Spleen (tissue), 11 donors: Measurements from ENCODE around the gene AGRN. TPM values are rescaled to one million over a fixed set of nuclear protein-coding genes. Genes with fewer than 3 reads are reported as not detected.
A peak's percentile ranks its signal among the peaks of the same experiment; 100 is the strongest.

Source experiments
- DNase-seq: peaks from one replicate; pipeline ENCODE4 v3.0.0-alpha.2; 2020
- H3K27ac ChIP-seq, 8 donors: fragments of 200-600 bp; sonication (generic) in 7 of 8; 1 replicate in 4 of 8; 2 replicates in 4 of 8; pipeline versions ENCODE4 v1.5.0 to v1.8.0; 2016 to 2021; ENCODE audit warnings: inconsistent platforms in 4 of 8, mild to moderate bottlenecking in 4 of 8, moderate library complexity in 1 of 8
- H3K27me3 ChIP-seq, 7 donors: fragments of 200-600 bp; sonication (generic) in 6 of 7; replicated peaks in 1 of 7; 1 replicate in 4 of 7; 2 replicates in 3 of 7; pipeline versions ENCODE4 v1.5.0 to v1.8.0; 2016 to 2021; ENCODE audit warnings: inconsistent platforms in 3 of 7, mild to moderate bottlenecking in 1 of 7
- H3K36me3 ChIP-seq, 6 donors: fragments of 200-600 bp; sonication (generic) in 5 of 6; 1 replicate in 4 of 6; 2 replicates in 2 of 6; pipeline versions ENCODE4 v1.5.0 to v1.8.0; 2016 to 2021; ENCODE audit warnings: inconsistent platforms in 2 of 6
- H3K4me1 ChIP-seq, 6 donors: fragments of 200-600 bp; sonication (generic) in 5 of 6; 1 replicate in 3 of 6; 2 replicates in 3 of 6; pipeline versions ENCODE4 v1.5.0 to v1.8.0; 2016 to 2021; ENCODE audit warnings: inconsistent platforms in 3 of 6
- H3K4me3 ChIP-seq, 8 donors: fragments of 200-600 bp; sonication (generic) in 7 of 8; 1 replicate in 4 of 8; 2 replicates in 4 of 8; pipeline versions ENCODE4 v1.5.0 to v1.8.0; 2016 to 2021; ENCODE audit warnings: inconsistent platforms in 4 of 8, mild to moderate bottlenecking in 4 of 8, moderate library complexity in 2 of 8
- H3K9me3 ChIP-seq, 8 donors: fragments of 200-600 bp; sonication (generic) in 7 of 8; 1 replicate in 4 of 8; 2 replicates in 4 of 8; pipeline versions ENCODE4 v1.5.0 to v1.8.0; 2016 to 2021; ENCODE audit warnings: inconsistent platforms in 4 of 8
- CTCF ChIP-seq, 11 experiments: fragments of 200-600 bp in 7 of 11; fragments of 450-650 bp in 4 of 11; sonication (generic) in 4 of 11; IDR thresholded peaks in 8 of 11; conservative IDR thresholded peaks in 3 of 11; 1 replicate in 7 of 11; 2 replicates in 4 of 11; pipeline versions ENCODE4 v1.4.0 to v1.8.0; 2016 to 2021; ENCODE audit warnings: antibody characterized with exemption in 11 of 11, inconsistent platforms in 4 of 11, mild to moderate bottlenecking in 1 of 11
- POLR2A ChIP-seq, 3 donors: fragments of 450-650 bp; IDR thresholded peaks; one replicate each; pipeline ENCODE4 v1.5.1; 2017; ENCODE audit warnings: antibody characterized with exemption in 3 of 3, mild to moderate bottlenecking in 1 of 3
- POLR2AphosphoS5 ChIP-seq, 3 donors: sonication (generic); formaldehyde crosslinking; IDR thresholded peaks; one replicate each; pipeline ENCODE4 v1.5.1; 2017; ENCODE audit warnings: antibody characterized with exemption in 3 of 3
- WGBS, 5 donors: extraction: QIAGEN DNeasy Blood & Tissue Kit in 3 of 5; methylation state at CpG; one replicate each; pipeline versions ENCODE4 v1.1.5 to v1.1.7; 2013 to 2018; 5-methylcytosine and 5-hydroxymethylcytosine counted together
- intact Hi-C: fragments of 100-400 bp; cut with DNase I; formaldehyde crosslinking; loops from one replicate; pipeline ENCODE4 v1.15.0; 2023; ENCODE audit warnings: low total_unique reads
- polyA plus RNA-seq, 3 donors: library from polyadenylated mRNA; stranded (reverse); fragments of 200-250 nt; gene quantifications; one replicate each; pipeline ENCODE4 v1.2.1, GENCODE V29; 2013
- total RNA-seq, 7 donors: library from RNA; depleted of rRNA in 3 of 7; stranded (reverse); fragments of >200 nt in 3 of 7; fragmentation: NEBNext Ultra II Directional in 4 of 7; extraction: Animal tissue kit (Norgen Biotek cat#: 25700) in 4 of 7; gene quantifications; one replicate each; pipeline versions ENCODE4 v1.1.0 to v1.2.1, GENCODE V29; 2016 to 2021
- donor health status: healthy with polysubstance abuse.
- donor health status: DM: no; HTN: no; CAD: no; lungs with moderate emphysema.
- donor health status: DM: no; HTN: no; CAD: no.
- donor health status: Bipolar disorder and iron deficiency.
- donor health status: healthy.
- donor health status: DM: no; HTN: no; CAD: no.
- donor health status: DM: yes; HTN: yes; CAD: no.

Gene AGRN
- total and polyA plus RNA-seq, 10 donors = 4.6 to 27.2 (median 14.5) TPM

GRCh38 chr1:1082776-1083415 is 63.0 kb downstream of the AGRN start:
- no peak overlapping the region for H3K4me3 ChIP-seq
- intact Hi-C loops = no loop called here

GRCh38 chr1:1083416-1084371 is 63.8 kb downstream of the AGRN start:
- Histone ChIP-seq H3K36me3 (peaks cover 0 to 42% (median 2%) of the 10 kb centered on the region in 6 donors), H3K27me3 (peaks cover 0 to 15% (median 5%) of the 10 kb centered on the region in 7 donors), H3K27ac (no peak overlapping the region), H3K9me3 (no peaks in the 10 kb centered on the region), H3K4me1 (peaks cover 10 to 14% (median 12%) of the 10 kb centered on the region in 6 donors), H3K4me3 (no peak overlapping the region)
- TF ChIP-seq POLR2AphosphoS5 (IDR thresholded peaks at IDR 0.05) (no peak), POLR2A (IDR thresholded peaks at IDR 0.05) (no peak), CTCF (IDR thresholded peaks at IDR 0.05 in 8 of 11, conservative IDR thresholded peaks at IDR 0.05 in 3 of 11) (no peak)
- intact Hi-C loops = no loop called here
- WGBS, 5 donors = 81 to 96% (median 92%) methylated on average over 41 to 43 of the region's 43 CpGs
- peak; percentile 71 for DNase-seq

More at GRCh38 chr1:1082776-1083415, 63.0 kb downstream of the AGRN start:
- no peak for TF ChIP-seq POLR2AphosphoS5 (IDR thresholded peaks at IDR 0.05)
- no peak for TF ChIP-seq POLR2A (IDR thresholded peaks at IDR 0.05)
- TF ChIP-seq CTCF (IDR thresholded peaks at IDR 0.05 in 8 of 11, conservative IDR thresholded peaks at IDR 0.05 in 3 of 11) = no peak
- Histone ChIP-seq H3K27ac (no peak overlapping the region), H3K27me3 (peaks cover 0 to 15% (median 5%) of the 10 kb centered on the region in 7 donors), H3K36me3 (peaks cover 0 to 42% (median 2%) of the 10 kb centered on the region in 6 donors), H3K9me3 (no peaks in the 10 kb centered on the region), H3K4me1 (peaks cover 10 to 14% (median 12%) of the 10 kb centered on the region in 6 donors)
- 85 to 94% (median 92%) methylated on average over 13 to 40 of the region's 40 CpGs for WGBS, 5 donors
- DNase-seq = peak; percentile 69

GRCh38 chr1:1084372-1085170 is 64.7 kb downstream of the AGRN start:
- peaks cover 0 to 9% (median 5%) of the 10 kb centered on the region in 7 donors for H3K27me3 ChIP-seq
- no peak for TF ChIP-seq POLR2A (IDR thresholded peaks at IDR 0.05)
- no peak for TF ChIP-seq POLR2AphosphoS5 (IDR thresholded peaks at IDR 0.05)
- TF ChIP-seq CTCF (IDR thresholded peaks at IDR 0.05 in 8 of 11, conservative IDR thresholded peaks at IDR 0.05 in 3 of 11) = no peak
- H3K4me3 ChIP-seq = no peak overlapping the region
- peak; percentile 66 for DNase-seq
- peaks cover 0 to 42% (median 2%) of the 10 kb centered on the region in 6 donors for H3K36me3 ChIP-seq
- intact Hi-C loops = no loop called here
- no peaks in the 10 kb centered on the region for H3K9me3 ChIP-seq
- WGBS, 5 donors = 88 to 95% (median 95%) methylated on average over 9 to 38 of the region's 38 CpGs
- no peak overlapping the region for H3K27ac ChIP-seq
- H3K4me1 ChIP-seq = peaks cover 7 to 9% (median 8%) of the 10 kb centered on the region in 6 donors
